Measurements from ENCODE around the gene RBP4. TPM values are rescaled to one million over a fixed set of nuclear protein-coding genes. Genes with fewer than 3 reads are reported as not detected.

RBP4 gene
- total RNA-seq, 2 donors from 2014 or later, result 22.1 to 136 TPM

GRCh38 chr10:93579089-93579488, 21.9 kb downstream of the RBP4 start:
- Histone ChIP-seq H3K36me3 (replicated peaks in 1 of 2; ENCODE audit: insufficient read depth in 1 of 2, low read depth in 2 of 2) (no peaks in the 10 kb centered on the region), H3K4me1 (peaks cover 4% of the 10 kb centered on the region), H3K4me3 (no peak overlapping the region), H3K27ac (no peak overlapping the region), H3K27me3 (no peaks in the 10 kb centered on the region), H3K9me3 (peaks cover 0 to 5% (median 0%) of the 10 kb centered on the region in 3 donors)
- TF ChIP-seq CTCF (IDR thresholded peaks at IDR 0.05) (no peak), POLR2A (IDR thresholded peaks at IDR 0.05) (no peak)
- intact Hi-C loops (cut with DNase I), result no loop called here
- DNase-seq, result no peak
- peak; percentile 38 for ATAC-seq
- WGBS, 2 donors, result 46 to 56% methylated on average over 7 of the region's 7 CpGs

- Histone ChIP-seq H3K4me1 (peaks cover 11% of the 10 kb centered on the region), H3K36me3 (replicated peaks in 1 of 2; ENCODE audit: insufficient read depth in 1 of 2, low read depth in 2 of 2) (no peaks in the 10 kb centered on the region), H3K27me3 (no peaks in the 10 kb centered on the region), H3K4me3 (no peak overlapping the region), H3K27ac (no peak overlapping the region), H3K9me3 (peaks cover 0 to 5% (median 0%) of the 10 kb centered on the region in 3 donors)
- intact Hi-C loops (cut with DNase I), result no loop called here
- ATAC-seq (no peak), DNase-seq (no peak)
- WGBS, 2 donors, result 88 to 91% methylated on average over 3 of the region's 3 CpGs
- TF ChIP-seq CTCF (IDR thresholded peaks at IDR 0.05) (no peak), POLR2A (IDR thresholded peaks at IDR 0.05) (no peak)
Measured at GRCh38 chr10:93577565-93577964, 23.5 kb downstream of the RBP4 start.

GRCh38 chr10:93576888-93577287, 24.1 kb downstream of the RBP4 start:
- ATAC-seq (no peak), DNase-seq (no peak)
- Histone ChIP-seq H3K4me3 (no peak overlapping the region), H3K9me3 (peaks cover 0 to 5% (median 0%) of the 10 kb centered on the region in 3 donors), H3K27ac (no peak overlapping the region), H3K36me3 (replicated peaks in 1 of 2; ENCODE audit: insufficient read depth in 1 of 2, low read depth in 2 of 2) (no peaks in the 10 kb centered on the region), H3K4me1 (peaks cover 17% of the 10 kb centered on the region), H3K27me3 (no peaks in the 10 kb centered on the region)
- TF ChIP-seq POLR2A (IDR thresholded peaks at IDR 0.05), result no peak
- TF ChIP-seq CTCF (IDR thresholded peaks at IDR 0.05), result no peak
- intact Hi-C loops (cut with DNase I), result no loop called here
- 59 to 61% methylated on average over 3 of the region's 3 CpGs for WGBS, 2 donors

GRCh38 chr10:93573924-93574323, 27.1 kb downstream of the RBP4 start:
- intact Hi-C loops (cut with DNase I), result no loop called here
- no peak for ATAC-seq
- TF ChIP-seq POLR2A (IDR thresholded peaks at IDR 0.05), result no peak
- no peak for TF ChIP-seq CTCF (IDR thresholded peaks at IDR 0.05)
- WGBS, 2 donors, result 50 to 62% methylated on average over 3 of the region's 3 CpGs
- no peaks in the 10 kb centered on the region for H3K9me3 ChIP-seq
- H3K4me3 ChIP-seq, result no peak overlapping the region
- peaks cover 17% of the 10 kb centered on the region for H3K4me1 ChIP-seq
- peak overlapping the region in 3 of 4 donors; percentile 45 to 77 (median 69) for H3K27ac ChIP-seq
- H3K27me3 ChIP-seq, result no peaks in the 10 kb centered on the region
- no peak for DNase-seq
- no peaks in the 10 kb centered on the region for H3K36me3 ChIP-seq (replicated peaks in 1 of 2; ENCODE audit: insufficient read depth in 1 of 2, low read depth in 2 of 2)
